Gastrocnemius medialis (tissue), 4 donors: ENCODE data around the gene TNPO3. TPM values are rescaled to one million over a fixed set of nuclear protein-coding genes. Genes with fewer than 3 reads are reported as not detected.
"Not testable (repeated sequence)": the region's sequence is repeated elsewhere in the genome, so short reads cannot be mapped to it uniquely, and the experiment has no call there.

Source experiments
- ATAC-seq, 2 donors: fragments of 150-250 bp; one replicate each; pipeline ENCODE4 v1.9.1; 2016
- DNase-seq, 2 donors: peaks; one replicate each; pipeline ENCODE4 v3.0.0-alpha.2; 2019
- H3K27ac ChIP-seq, 4 donors: fragments of 200-600 bp; sonication (generic); 1 replicate in 1 of 4; 2 replicates in 3 of 4; pipeline ENCODE4 v1.5.1; 2016 to 2018; ENCODE audit warnings: mild to moderate bottlenecking in 2 of 4, moderate library complexity in 1 of 4
- H3K27me3 ChIP-seq, 3 donors: fragments of 200-600 bp; sonication (generic) in 2 of 3; 1 replicate in 1 of 3; 2 replicates in 2 of 3; pipeline versions ENCODE4 v1.5.1 to v1.6.0; 2016 to 2019; ENCODE audit warnings: mild to moderate bottlenecking in 1 of 3, moderate library complexity in 1 of 3
- H3K36me3 ChIP-seq, 2 donors: fragments of 200-600 bp; sonication (generic) in 1 of 2; one replicate each; pipeline ENCODE4 v1.5.1; 2017 to 2018
- H3K4me1 ChIP-seq, 2 donors: fragments of 200-600 bp; sonication (generic) in 1 of 2; one replicate each; pipeline ENCODE4 v1.5.1; 2016 to 2017; ENCODE audit warnings: mild to moderate bottlenecking in 2 of 2
- H3K4me3 ChIP-seq, 4 donors: fragments of 200-600 bp; sonication (generic) in 3 of 4; 1 replicate in 1 of 4; 2 replicates in 3 of 4; pipeline ENCODE4 v1.5.1; 2016 to 2019; ENCODE audit warnings: mild to moderate bottlenecking in 2 of 4
- H3K9me3 ChIP-seq, 3 donors: fragments of 200-600 bp; sonication (generic) in 2 of 3; 1 replicate in 1 of 3; 2 replicates in 2 of 3; pipeline ENCODE4 v1.5.1; 2016 to 2019
- CTCF ChIP-seq, 5 experiments: fragments of 450-650 bp in 3 of 5; fragments of 200-600 bp in 2 of 5; sonication (generic) in 2 of 5; IDR thresholded peaks in 4 of 5; conservative IDR thresholded peaks in 1 of 5; 1 replicate in 4 of 5; 2 replicates in 1 of 5; pipeline ENCODE4 v1.5.1; 2016 to 2019; ENCODE audit warnings: antibody characterized with exemption in 5 of 5, mild to moderate bottlenecking in 3 of 5, moderate library complexity in 3 of 5
- POLR2A ChIP-seq, 2 donors: fragments of 450-650 bp; IDR thresholded peaks; one replicate each; pipeline ENCODE4 v1.6.1; 2017; ENCODE audit warnings: antibody characterized with exemption in 2 of 2, mild to moderate bottlenecking in 2 of 2, moderate library complexity in 2 of 2
- in situ Hi-C, 4 donors: fragments of 200-750 bp; cut with MboI; loops; one replicate each; pipeline versions ENCODE4 v1.15.0 to v1.8.0; 2017; ENCODE audit warnings: low sequenced_read_pairs in 4 of 4
- intact Hi-C: fragments of 100-400 bp; cut with DNase I; formaldehyde crosslinking; loops from one replicate; pipeline ENCODE4 v1.15.1; 2023; ENCODE audit warnings: low total_unique reads
- total RNA-seq, 4 donors: library from RNA; depleted of rRNA; stranded (reverse); fragments of >200 nt; gene quantifications; one replicate each; pipeline versions ENCODE4 v1.1.0 to v1.2.3, GENCODE V29; 2016

The TNPO3 gene
- total RNA-seq, 4 donors from 2014 or later = 39.1 to 50.9 (median 50.5) TPM

DNA sequence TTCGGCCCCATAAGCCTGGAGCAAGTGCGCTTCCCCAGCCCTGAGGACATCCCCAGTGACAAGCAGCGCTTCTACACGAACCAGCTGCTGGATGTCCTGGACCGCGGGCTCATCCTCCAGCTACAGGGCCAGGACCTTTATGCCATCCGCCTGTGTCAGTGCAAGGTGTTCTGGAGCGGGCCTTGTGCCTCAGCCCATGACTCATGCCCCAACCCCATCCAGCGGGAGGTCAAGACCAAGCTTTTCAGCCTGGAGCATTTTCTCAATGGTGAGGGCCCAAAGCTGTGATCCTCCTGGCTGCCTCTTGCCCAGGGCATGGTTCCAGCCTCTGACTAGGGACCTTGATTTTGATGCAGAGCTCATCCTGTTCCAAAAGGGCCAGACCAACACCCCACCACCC lies 107.1 kb downstream of the TNPO3 start:
- no peaks in the 10 kb centered on the region for H3K4me1 ChIP-seq
- ATAC-seq (no peak), DNase-seq (no peak)
- peaks cover 0 to 7% of the 10 kb centered on the region in 2 donors for H3K36me3 ChIP-seq
- no peak overlapping the region for H3K4me3 ChIP-seq
- in situ Hi-C loops = no loop called here
- intact Hi-C loops = no loop called here
- no peaks in the 10 kb centered on the region for H3K27me3 ChIP-seq
- no peaks in the 10 kb centered on the region for H3K9me3 ChIP-seq
- TF ChIP-seq CTCF (IDR thresholded peaks at IDR 0.05 in 4 of 5, conservative IDR thresholded peaks at IDR 0.05 in 1 of 5) = no peak
- TF ChIP-seq POLR2A (IDR thresholded peaks at IDR 0.05) = no peak
- H3K27ac ChIP-seq = no peak overlapping the region

GRCh38 chr7:128946936-128947830 lies 107.7 kb downstream of the TNPO3 start:
- in situ Hi-C loops = no loop called here
- H3K4me3 ChIP-seq = no peak overlapping the region
- intact Hi-C loops = no loop called here
- no peaks in the 10 kb centered on the region for H3K4me1 ChIP-seq
- no peaks in the 10 kb centered on the region for H3K9me3 ChIP-seq
- DNase-seq (no peak), ATAC-seq (no peak)
- no peaks in the 10 kb centered on the region for H3K27me3 ChIP-seq
- peaks cover 0 to under 1% of the 10 kb centered on the region in 2 donors for H3K36me3 ChIP-seq
- no peak overlapping the region for H3K27ac ChIP-seq
- no peak for TF ChIP-seq POLR2A (IDR thresholded peaks at IDR 0.05)
- no peak for TF ChIP-seq CTCF (IDR thresholded peaks at IDR 0.05 in 4 of 5, conservative IDR thresholded peaks at IDR 0.05 in 1 of 5)

- Histone ChIP-seq H3K4me1 (no peaks in the 10 kb centered on the region), H3K9me3 (no peaks in the 10 kb centered on the region), H3K4me3 (no peak overlapping the region), H3K36me3 (no peaks in the 10 kb centered on the region), H3K27me3 (no peaks in the 10 kb centered on the region), H3K27ac (no peak overlapping the region)
- no peak for ATAC-seq
- no peak for DNase-seq
- no peak for TF ChIP-seq POLR2A (IDR thresholded peaks at IDR 0.05)
- no peak for TF ChIP-seq CTCF (IDR thresholded peaks at IDR 0.05 in 4 of 5, conservative IDR thresholded peaks at IDR 0.05 in 1 of 5)
- intact Hi-C loops (no loop called here), in situ Hi-C loops (no loop called here)
Observed at GRCh38 chr7:128945668-128946366, 109.1 kb downstream of the TNPO3 start.

- ATAC-seq (no peak), DNase-seq (no peak)
- no peaks in the 10 kb centered on the region for H3K36me3 ChIP-seq
- in situ Hi-C loops = no loop called here
- H3K4me3 ChIP-seq = no peak overlapping the region
- no peak overlapping the region for H3K27ac ChIP-seq
- no peaks in the 10 kb centered on the region for H3K27me3 ChIP-seq
- no peaks in the 10 kb centered on the region for H3K4me1 ChIP-seq
- intact Hi-C loops = no loop called here
- no peak for TF ChIP-seq POLR2A (IDR thresholded peaks at IDR 0.05)
- no peak for TF ChIP-seq CTCF (IDR thresholded peaks at IDR 0.05 in 4 of 5, conservative IDR thresholded peaks at IDR 0.05 in 1 of 5)
- no peaks in the 10 kb centered on the region for H3K9me3 ChIP-seq
Observed at GRCh38 chr7:128944487-128945236, 110.2 kb downstream of the TNPO3 start.

DNA sequence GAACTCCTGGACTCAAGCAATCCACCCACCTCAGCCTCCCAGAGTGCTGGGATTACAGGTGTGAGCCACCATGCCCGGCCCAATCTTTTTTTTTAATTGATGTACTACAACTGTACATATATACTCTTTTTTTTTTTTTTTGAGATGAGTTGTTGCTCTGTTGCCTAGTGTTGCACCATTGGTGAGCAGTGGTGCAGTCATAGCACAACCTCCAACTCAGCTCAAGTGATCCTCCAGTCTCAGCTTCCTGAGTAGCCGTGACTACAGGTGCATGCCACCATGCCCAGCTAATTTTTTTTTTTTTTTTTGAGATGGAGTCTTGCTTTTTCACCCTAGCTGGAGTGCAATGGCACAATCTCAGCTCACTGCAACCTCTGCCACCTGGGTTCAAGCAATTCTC lies 111.7 kb downstream of the TNPO3 start:
- ATAC-seq, DNase-seq, H3K4me3 ChIP-seq, H3K27ac ChIP-seq, H3K4me1 ChIP-seq, H3K36me3 ChIP-seq, H3K9me3 ChIP-seq, in situ Hi-C loops, intact Hi-C loops: not testable (repeated sequence)
- peaks cover 4 to 13% (median 7%) of the 10 kb centered on the region in 3 donors for H3K27me3 ChIP-seq
